ENCODE data around the gene AP2A2.

GRCh38 chr11:981764-982163 is 56.1 kb downstream of the AP2A2 start:
- TF ChIP-seq POLR2A (IDR thresholded peaks at IDR 0.05; ENCODE audit: borderline replicate concordance, extremely low read depth, insufficient read depth, insufficient read length) (no peak), YY1 (IDR thresholded peaks at IDR 0.05; ENCODE audit: extremely low read depth, insufficient replicate concordance, low read depth, low read length) (no peak), CTCF (IDR thresholded peaks at IDR 0.05 in 2 of 3, conservative IDR thresholded peaks at IDR 0.05 in 1 of 3; ENCODE audit: borderline replicate concordance in 1 of 3, insufficient read depth in 1 of 3, low read depth in 2 of 3, low read length in 2 of 3) (no peak), CEBPB (IDR thresholded peaks at IDR 0.05; ENCODE audit: low read depth) (no peak), EZH2 (IDR thresholded peaks at IDR 0.05) (no peak)
